Activated CD4-positive, alpha-beta T cell treated with anti-CD3 and anti-CD28 coated beads for 36 hours (primary cell): ENCODE measurements around the gene TIMP2. TPM values are rescaled to one million over a fixed set of nuclear protein-coding genes. Genes with fewer than 3 reads are reported as not detected.
"Not testable (repeated sequence)": the region's sequence is repeated elsewhere in the genome, so short reads cannot be mapped to it uniquely, and the experiment has no call there.

Experiments used
- ATAC-seq: fragments of 200-7000 bp; cut with Tn5 transposase; one replicate; pipeline ENCODE4 v1.10.0; 2021; ENCODE audit warnings: mild to moderate bottlenecking, moderate library complexity
- CTCF ChIA-PET: fragments of 350-600 bp; sonication (Branson Sonifier 250); formaldehyde crosslinking; loops from one replicate; lab custom pipeline; 2021; ENCODE audit warnings: antibody characterized with exemption; lab: Charles Lee
- POLR2A ChIA-PET: fragments of 350-600 bp; sonication (Branson Sonifier 250); formaldehyde crosslinking; loops from one replicate; lab custom pipeline; 2021; ENCODE audit warnings: antibody characterized with exemption, inconsistent platforms; lab: Charles Lee
- DNase-seq: peaks from one replicate; pipeline ENCODE4 v3.0.0-alpha.2; 2020
- H3K27ac Mint-ChIP-seq: one replicate; pipeline ENCODE4 v1.8.0; 2021; ENCODE audit warnings: mixed read lengths
- H3K27me3 Mint-ChIP-seq: one replicate; pipeline ENCODE4 v1.8.0; 2021; ENCODE audit warnings: mixed read lengths
- H3K36me3 Mint-ChIP-seq: one replicate; pipeline ENCODE4 v1.8.0; 2021; ENCODE audit warnings: low read depth, mixed read lengths
- H3K4me1 Mint-ChIP-seq: one replicate; pipeline ENCODE4 v1.8.0; 2021; ENCODE audit warnings: mixed read lengths
- H3K4me3 Mint-ChIP-seq: one replicate; pipeline ENCODE4 v1.8.0; 2021; ENCODE audit warnings: mild to moderate bottlenecking, moderate library complexity, mixed read lengths
- H3K9me3 Mint-ChIP-seq: one replicate; pipeline ENCODE4 v1.8.0; 2021; ENCODE audit warnings: low read depth, mixed read lengths
- intact Hi-C, 2 experiments: fragments of 100-400 bp; cut with DNase I in 1 of 2; cut with micrococcal nuclease in 1 of 2; formaldehyde crosslinking; loops; one replicate each; pipeline versions ENCODE4 v1.14.2 to v1.15.1; 2022 to 2024; cut with DNase I, micrococcal nuclease
- total RNA-seq, 2 experiments: library from RNA; stranded (reverse); gene quantifications; one replicate each; pipeline ENCODE4 v1.2.3, GENCODE V29; 2021

The TIMP2 gene
- total RNA-seq, 2 experiments from 2014 or later, result 1.6 to 1.9 TPM

- Mint-ChIP-seq H3K4me3 (no peak overlapping the region), H3K4me1 (peaks cover 4% of the 10 kb centered on the region), H3K27me3 (peaks cover 2% of the 10 kb centered on the region), H3K36me3 (peaks cover 2% of the 10 kb centered on the region), H3K27ac (no peak overlapping the region), H3K9me3 (peaks cover 15% of the 10 kb centered on the region)
- CTCF ChIA-PET, result interaction anchor here (1.2 kb wide), 1 partner anchor 12 kb away, joined by 4 read pairs; no protein-coding TSS in a partner anchor
- DNase-seq, result no peak
- ATAC-seq, result peak; percentile 85
- intact Hi-C loops, result no loop called here
- POLR2A ChIA-PET, result no interaction called here
Observed at GRCh38 chr17:78954684-78955083, 29.5 kb upstream of the TIMP2 start.

DNA sequence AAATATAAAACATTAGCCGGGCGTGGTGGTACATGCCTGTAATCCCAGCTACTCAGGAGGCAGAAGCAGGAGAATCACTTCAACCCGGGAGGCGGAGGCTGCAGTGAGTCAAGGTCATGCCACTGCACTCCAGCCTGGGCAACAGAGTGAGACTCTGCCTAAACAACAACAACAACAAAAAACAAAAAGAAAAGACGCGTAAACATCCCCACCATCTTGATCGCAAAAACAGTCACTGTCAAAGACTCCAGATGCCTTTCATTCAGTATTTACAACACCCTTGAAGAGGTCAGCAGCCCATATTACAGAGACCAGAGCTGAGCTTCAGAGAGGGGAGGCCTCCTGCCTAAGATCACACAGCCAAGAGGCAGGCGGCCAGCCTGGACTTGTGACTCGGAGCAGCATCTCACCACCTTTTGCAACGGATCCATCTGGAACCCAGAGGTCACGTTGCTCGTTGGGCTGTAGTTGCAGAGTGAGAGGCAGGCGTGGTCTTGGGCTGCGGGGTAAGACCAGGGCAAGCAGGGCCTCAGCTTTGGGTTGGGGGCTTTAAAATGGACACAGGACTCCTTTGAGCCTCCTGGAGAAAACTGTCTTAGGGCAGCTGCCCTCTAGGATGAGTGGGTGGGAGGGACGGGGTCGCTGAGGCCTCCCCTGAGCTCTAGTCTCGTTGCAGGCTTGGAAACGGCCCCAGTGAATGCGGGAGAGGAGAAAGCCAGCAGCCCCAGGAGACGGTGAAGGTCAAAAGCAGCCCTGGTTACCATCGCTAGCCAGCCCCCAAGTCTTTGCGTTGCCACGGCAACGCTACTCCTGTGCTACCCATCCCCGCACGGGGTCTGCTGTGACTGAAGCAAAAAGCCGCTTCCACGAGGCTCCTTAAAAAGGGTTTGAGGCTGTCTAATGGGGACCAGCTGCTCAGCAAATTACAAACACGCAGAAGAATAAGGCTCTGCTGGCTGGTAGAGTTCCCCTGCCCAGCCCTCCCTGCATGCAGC is 28.5 kb upstream of the TIMP2 start:
- ATAC-seq, result no peak
- CTCF ChIA-PET, result interaction anchor here (0.6 to 1.4 kb wide), 6 partner anchors 11 to 88 kb away, joined by 3 to 5 read pairs (median 4); no protein-coding TSS in a partner anchor
- H3K27ac Mint-ChIP-seq, result no peak overlapping the region

GRCh38 chr17:78952706-78953105 is 27.5 kb upstream of the TIMP2 start:
- DNase-seq (no peak), ATAC-seq (no peak)
- Mint-ChIP-seq H3K36me3 (peaks cover 2% of the 10 kb centered on the region), H3K4me1 (peaks cover 4% of the 10 kb centered on the region), H3K4me3 (no peak overlapping the region), H3K9me3 (peaks cover 15% of the 10 kb centered on the region), H3K27ac (no peak overlapping the region), H3K27me3 (peaks cover 2% of the 10 kb centered on the region)
- intact Hi-C loops, result no loop called here
- CTCF ChIA-PET, result interaction anchor here (0.7 to 1.4 kb wide), 4 partner anchors 12 to 109 kb away, joined by 3 to 5 read pairs (median 4); no protein-coding TSS in a partner anchor
- POLR2A ChIA-PET, result no interaction called here

More for the DNA sequence above, 28.5 kb upstream of the TIMP2 start:
- peaks cover 4% of the 10 kb centered on the region for H3K4me1 Mint-ChIP-seq
- H3K36me3 Mint-ChIP-seq, result peaks cover 2% of the 10 kb centered on the region
- H3K27me3 Mint-ChIP-seq, result peaks cover 2% of the 10 kb centered on the region
- DNase-seq, result no peak
- intact Hi-C loops, result no loop called here
- no peak overlapping the region for H3K4me3 Mint-ChIP-seq
- POLR2A ChIA-PET, result no interaction called here
- H3K9me3 Mint-ChIP-seq, result peaks cover 15% of the 10 kb centered on the region

DNA sequence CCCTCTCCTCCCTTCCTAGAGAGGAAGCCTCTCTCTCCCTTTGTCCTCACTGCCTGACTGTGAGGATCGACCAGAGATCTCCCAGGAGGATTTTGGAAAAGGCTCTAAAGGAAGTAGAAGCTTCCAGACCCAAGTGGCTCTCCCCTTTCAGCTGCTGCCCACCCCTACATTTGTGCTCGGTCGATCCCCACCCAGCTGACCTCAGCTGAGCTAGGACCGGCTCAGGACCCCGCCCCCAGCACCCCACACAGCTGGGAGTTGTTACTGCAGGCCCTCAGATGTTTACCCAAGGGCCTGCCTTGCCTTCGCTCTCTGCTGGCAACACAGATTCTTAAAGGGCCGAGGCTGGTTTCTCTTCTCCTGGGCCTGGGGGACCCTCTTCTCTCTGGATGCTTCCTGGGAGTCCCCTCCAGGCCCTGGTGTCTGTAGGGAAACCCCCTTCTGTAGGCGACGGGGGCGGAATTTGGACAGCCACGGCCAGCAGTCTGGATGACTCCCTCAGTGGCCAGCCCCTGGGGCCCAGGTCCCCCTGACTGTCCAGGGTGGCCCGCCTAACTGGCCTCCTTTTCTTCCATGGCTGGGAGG is 26.9 kb upstream of the TIMP2 start:
- H3K27me3 Mint-ChIP-seq, result peaks cover 2% of the 10 kb centered on the region
- CTCF ChIA-PET, result interaction anchor here (0.8 to 1.1 kb wide), 4 partner anchors 13 to 108 kb away, joined by 3 read pairs; no protein-coding TSS in a partner anchor

DNA sequence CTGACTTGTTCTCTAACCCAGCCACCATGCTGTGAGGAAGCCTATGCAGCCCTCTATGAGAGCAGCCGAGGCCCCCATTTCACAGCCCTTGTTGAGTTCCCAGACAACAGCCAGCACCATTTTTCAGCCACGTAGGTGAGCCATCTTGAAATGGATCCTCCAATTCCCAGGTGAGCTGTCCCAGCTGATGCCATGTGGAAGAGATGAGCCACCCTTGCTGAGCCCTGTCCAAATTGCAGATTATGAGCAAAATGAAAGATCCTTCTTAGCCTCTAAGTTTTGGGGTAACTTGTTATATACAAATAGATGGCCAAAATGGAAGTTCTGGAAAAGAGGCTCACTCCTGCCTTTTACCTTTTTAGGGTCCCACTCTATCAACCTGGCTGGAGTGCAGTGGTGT is 25.7 kb upstream of the TIMP2 start:
- POLR2A ChIA-PET, result no interaction called here
- peaks cover 15% of the 10 kb centered on the region for H3K9me3 Mint-ChIP-seq
- no peak overlapping the region for H3K27ac Mint-ChIP-seq
- no peak for DNase-seq
- H3K36me3 Mint-ChIP-seq, result peaks cover 2% of the 10 kb centered on the region
- peaks cover 4% of the 10 kb centered on the region for H3K4me1 Mint-ChIP-seq
- no peak overlapping the region for H3K4me3 Mint-ChIP-seq
- no peak for ATAC-seq
- CTCF ChIA-PET, result interaction anchor here (1.1 kb wide), 1 partner anchor 14 kb away, joined by 3 read pairs; no protein-coding TSS in a partner anchor
- peaks cover 5% of the 10 kb centered on the region for H3K27me3 Mint-ChIP-seq
- intact Hi-C loops, result no loop called here

More for the DNA sequence above, 26.9 kb upstream of the TIMP2 start:
- H3K4me1 Mint-ChIP-seq, result peaks cover 4% of the 10 kb centered on the region
- no peak for DNase-seq
- ATAC-seq, result no peak
- intact Hi-C loops, result no loop called here
- no peak overlapping the region for H3K4me3 Mint-ChIP-seq
- H3K36me3 Mint-ChIP-seq, result peaks cover 2% of the 10 kb centered on the region
- peaks cover 15% of the 10 kb centered on the region for H3K9me3 Mint-ChIP-seq
- POLR2A ChIA-PET, result no interaction called here
- H3K27ac Mint-ChIP-seq, result no peak overlapping the region

GRCh38 chr17:78947235-78948149 is 22.3 kb upstream of the TIMP2 start:
- ChIA-PET CTCF (interaction anchor here (0.7 to 0.8 kb wide), 2 partner anchors 81 to 453 kb away, joined by 3 read pairs; no protein-coding TSS in a partner anchor), POLR2A (no interaction called here)
- no peak overlapping the region for H3K4me3 Mint-ChIP-seq
- no peaks in the 10 kb centered on the region for H3K4me1 Mint-ChIP-seq
- H3K27ac Mint-ChIP-seq, result no peak overlapping the region
- peaks cover 2% of the 10 kb centered on the region for H3K36me3 Mint-ChIP-seq
- intact Hi-C loops, result no loop called here
- ATAC-seq (no peak), DNase-seq (no peak)
- H3K9me3 Mint-ChIP-seq, result peaks cover 15% of the 10 kb centered on the region
- peaks cover 3% of the 10 kb centered on the region for H3K27me3 Mint-ChIP-seq

DNA sequence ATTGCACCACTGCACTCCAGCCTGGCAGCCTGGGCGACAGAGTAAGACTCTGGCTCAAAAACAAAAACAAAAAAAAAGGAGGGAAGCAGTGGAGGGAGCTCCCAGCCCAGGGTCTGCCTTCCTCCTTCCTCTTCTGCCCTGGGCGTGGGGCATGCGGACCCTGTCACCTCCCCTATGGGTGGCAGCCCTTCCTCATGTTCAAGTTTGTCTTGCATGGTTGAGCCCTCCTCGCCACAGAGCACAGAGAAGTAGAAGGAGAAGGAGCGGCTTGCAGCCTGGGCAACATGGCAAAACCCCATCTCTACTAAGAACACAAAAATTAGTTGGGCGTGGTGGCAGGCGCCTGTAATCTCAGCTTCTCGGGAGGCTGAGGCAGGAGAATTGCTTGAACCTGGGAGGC is 21.4 kb upstream of the TIMP2 start:
- intact Hi-C loops, result no loop called here
- DNase-seq, result no peak
- Mint-ChIP-seq H3K4me1 (no peaks in the 10 kb centered on the region), H3K27me3 (peaks cover 3% of the 10 kb centered on the region), H3K9me3 (peaks cover 15% of the 10 kb centered on the region), H3K4me3 (no peak overlapping the region), H3K36me3 (peaks cover 2% of the 10 kb centered on the region), H3K27ac (no peak overlapping the region)
- ChIA-PET CTCF (interaction anchor here (0.8 kb wide), 1 partner anchor 454 kb away, joined by 3 read pairs; no protein-coding TSS in a partner anchor), POLR2A (no interaction called here)
- no peak for ATAC-seq

DNA sequence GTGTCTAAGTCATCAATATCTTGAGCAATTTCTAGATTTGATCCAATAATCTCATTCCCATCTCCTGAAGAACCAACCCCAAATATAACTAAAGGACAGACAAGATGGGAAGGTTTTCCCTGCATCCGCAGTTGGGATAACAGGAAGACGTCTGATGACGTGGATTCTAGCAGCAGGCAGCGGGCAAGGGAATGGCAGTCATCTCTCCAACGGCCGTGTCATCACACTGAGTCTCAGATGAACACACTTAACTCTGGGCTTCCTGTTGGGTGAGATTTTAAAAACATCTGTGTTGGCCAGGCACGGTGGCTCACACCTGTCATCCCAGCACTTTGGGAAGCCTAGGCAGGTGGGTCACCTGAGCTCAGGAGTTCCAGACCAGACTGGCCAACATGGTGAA is 20.9 kb upstream of the TIMP2 start:
- Mint-ChIP-seq H3K9me3 (peaks cover 13% of the 10 kb centered on the region), H3K27ac (no peak overlapping the region), H3K27me3 (peaks cover 3% of the 10 kb centered on the region), H3K36me3 (peaks cover 2% of the 10 kb centered on the region), H3K4me1 (no peaks in the 10 kb centered on the region), H3K4me3 (no peak overlapping the region)
- CTCF ChIA-PET, result no interaction called here
- POLR2A ChIA-PET, result no interaction called here
- no peak for DNase-seq
- intact Hi-C loops, result no loop called here
- no peak for ATAC-seq

DNA sequence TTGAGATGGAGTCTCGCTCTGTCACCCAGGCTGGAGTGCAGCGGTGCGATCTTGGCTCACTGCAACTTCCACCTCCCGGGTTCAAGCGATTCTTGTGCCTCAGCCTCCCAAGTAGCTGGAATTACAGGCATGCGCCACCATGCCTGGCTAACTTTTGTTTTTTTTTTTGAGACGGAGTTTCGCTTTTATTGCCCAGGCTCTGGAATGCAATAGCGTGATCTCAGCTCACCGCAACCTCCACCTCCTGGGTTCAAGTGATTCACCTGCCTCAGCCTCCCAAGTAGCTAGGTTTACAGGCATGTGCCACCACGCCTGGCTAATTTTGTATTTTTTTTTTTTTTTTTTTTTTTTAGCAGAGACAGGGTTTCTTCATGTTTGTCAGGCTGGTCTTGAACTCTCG is 20.3 kb upstream of the TIMP2 start:
- H3K27ac Mint-ChIP-seq, H3K9me3 Mint-ChIP-seq, DNase-seq, intact Hi-C loops, CTCF ChIA-PET, H3K36me3 Mint-ChIP-seq, H3K27me3 Mint-ChIP-seq, H3K4me1 Mint-ChIP-seq, H3K4me3 Mint-ChIP-seq, ATAC-seq, POLR2A ChIA-PET: not testable (repeated sequence)

DNA sequence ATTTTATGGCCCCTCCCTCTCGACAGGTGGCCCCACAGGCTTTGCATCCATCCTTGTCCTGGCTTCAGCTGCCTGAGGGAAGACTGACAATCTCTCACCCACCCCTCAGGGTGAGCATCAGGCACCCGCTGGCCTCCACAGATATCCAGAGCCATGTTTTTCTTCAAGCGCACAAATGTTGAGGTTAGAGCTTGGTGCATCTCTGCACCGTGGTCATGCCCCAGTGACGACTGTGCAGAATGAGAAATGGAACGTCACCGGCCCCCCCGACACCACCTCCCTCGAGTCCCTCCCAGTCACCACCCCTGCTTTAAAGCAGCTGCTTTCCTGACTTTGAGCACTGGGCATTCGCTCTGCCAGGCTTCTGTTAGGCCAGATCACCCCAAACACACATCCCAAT is 19.8 kb upstream of the TIMP2 start:
- ChIA-PET CTCF (no interaction called here), POLR2A (no interaction called here)
- peaks cover 3% of the 10 kb centered on the region for H3K27me3 Mint-ChIP-seq
- DNase-seq (no peak), ATAC-seq (no peak)
- no peak overlapping the region for H3K27ac Mint-ChIP-seq
- no peaks in the 10 kb centered on the region for H3K36me3 Mint-ChIP-seq
- peaks cover 2% of the 10 kb centered on the region for H3K9me3 Mint-ChIP-seq
- intact Hi-C loops, result no loop called here
- no peak overlapping the region for H3K4me3 Mint-ChIP-seq
- H3K4me1 Mint-ChIP-seq, result no peaks in the 10 kb centered on the region

DNA sequence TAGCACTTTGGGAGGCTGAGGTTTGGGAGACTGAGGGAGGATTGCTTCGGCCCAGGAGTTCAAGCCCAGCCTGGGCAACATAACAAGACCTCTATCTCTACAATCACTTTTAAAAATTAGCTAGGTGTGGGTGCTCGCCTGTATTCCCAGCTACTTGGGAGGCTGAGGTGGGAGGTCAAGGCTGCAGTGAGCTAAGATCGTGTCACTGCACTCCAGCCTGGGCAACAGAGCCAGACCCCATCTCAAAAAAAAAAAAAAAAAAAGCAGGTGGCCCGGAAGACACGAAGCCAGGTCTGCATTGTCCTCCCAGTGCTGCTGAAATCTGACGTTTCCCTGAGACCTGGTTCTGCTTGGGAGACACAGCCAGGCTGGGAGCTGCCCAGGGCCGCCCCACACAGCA is 18.8 kb upstream of the TIMP2 start:
- H3K4me1 Mint-ChIP-seq, result no peaks in the 10 kb centered on the region
- intact Hi-C loops, result no loop called here
- DNase-seq (no peak), ATAC-seq (no peak)
- no peak overlapping the region for H3K27ac Mint-ChIP-seq
- H3K36me3 Mint-ChIP-seq, result no peaks in the 10 kb centered on the region
- H3K27me3 Mint-ChIP-seq, result peaks cover 3% of the 10 kb centered on the region
- H3K9me3 Mint-ChIP-seq, result no peaks in the 10 kb centered on the region
- ChIA-PET POLR2A (no interaction called here), CTCF (interaction anchor here (0.6 kb wide), 1 partner anchor 163 kb away, joined by 3 read pairs; no protein-coding TSS in a partner anchor)
- H3K4me3 Mint-ChIP-seq, result no peak overlapping the region
